Neural cell (in vitro differentiated cells): ENCODE results near the gene NRK. TPM values are rescaled to one million over a fixed set of nuclear protein-coding genes. Genes with fewer than 3 reads are reported as not detected.
"Not testable (repeated sequence)": the region's sequence is repeated elsewhere in the genome, so short reads cannot be mapped to it uniquely, and the experiment has no call there.

Experiments used
- H2AFZ ChIP-seq: fragments of 200-600, 300-800 bp; sonication (generic), shearing (Covaris generic); 2 replicates; pipeline ENCODE4 v1.6.0; 2014; ENCODE audit warnings: low read depth, mild to moderate bottlenecking, antibody characterized with exemption, low read length, moderate library complexity
- H3F3A ChIP-seq: fragments of 200-600 bp; shearing (Covaris generic); 2 replicates; pipeline ENCODE4 v1.6.1; 2016; ENCODE audit warnings: mild to moderate bottlenecking, moderate library complexity, mixed read lengths, antibody characterized with exemption, low read length; ENCODE audit not compliant: insufficient read depth, poor library complexity, severe bottlenecking
- H3K27ac ChIP-seq: fragments of 200-600, 300-800 bp; sonication (generic), shearing (Covaris generic); 2 replicates; pipeline ENCODE4 v1.5.1; 2014; ENCODE audit warnings: mild to moderate bottlenecking, low read length, moderate library complexity
- H3K27me3 ChIP-seq: fragments of 300-800, 200-600 bp; sonication (generic), shearing (Covaris generic); 2 replicates; pipeline ENCODE4 v1.6.0; 2014; ENCODE audit warnings: mild to moderate bottlenecking, low read depth, low read length, moderate library complexity; ENCODE audit not compliant: insufficient read depth
- H3K36me3 ChIP-seq: fragments of 300-800, 200-600 bp; sonication (generic), shearing (Covaris generic); 2 replicates; pipeline ENCODE4 v1.5.1; 2014; ENCODE audit warnings: mild to moderate bottlenecking, antibody characterized with exemption, low read length, moderate library complexity; ENCODE audit not compliant: insufficient read depth
- H3K4me2 ChIP-seq: fragments of 300-800, 200-600 bp; sonication (generic), shearing (Covaris generic); 2 replicates; pipeline ENCODE4 v1.6.0; 2014; ENCODE audit warnings: mild to moderate bottlenecking, low read length
- H3K4me3 ChIP-seq: fragments of 300-800, 200-600 bp; sonication (generic), shearing (Covaris generic); 2 replicates; pipeline ENCODE4 v1.5.1; 2014; ENCODE audit warnings: mild to moderate bottlenecking, low read length, moderate library complexity
- H3K79me2 ChIP-seq: fragments of 200-600 bp; shearing (Covaris generic); replicated peaks from 2 replicates; pipeline ENCODE4 v1.6.0; 2014; ENCODE audit warnings: mild to moderate bottlenecking, low read length, moderate library complexity; ENCODE audit not compliant: insufficient read depth
- H3K9ac ChIP-seq: fragments of 300-800, 200-600 bp; sonication (generic), shearing (Covaris generic); 2 replicates; pipeline ENCODE4 v1.6.1; 2016; ENCODE audit warnings: mild to moderate bottlenecking, low read length, mixed read lengths
- H3K9me2 ChIP-seq: fragments of 200-600 bp; shearing (Covaris generic); 2 replicates; pipeline ENCODE4 v1.6.1; 2016; ENCODE audit warnings: mild to moderate bottlenecking, low read length, mixed read lengths; ENCODE audit not compliant: insufficient read depth
- H3K9me3 ChIP-seq: fragments of 200-600, 300-800 bp; sonication (generic), shearing (Covaris generic); 2 replicates; pipeline ENCODE4 v1.6.1; 2016; ENCODE audit warnings: mild to moderate bottlenecking, mixed run types, low read length, moderate library complexity, mixed read lengths
- H4K20me1 ChIP-seq: fragments of 200-600 bp; shearing (Covaris generic); 2 replicates; pipeline ENCODE4 v1.6.1; 2016; ENCODE audit warnings: mild to moderate bottlenecking, mixed run types; ENCODE audit not compliant: insufficient read depth
- EP300 ChIP-seq: fragments of 450-650 bp; conservative IDR thresholded peaks from 2 replicates; pipeline ENCODE4 v1.6.1; 2014; ENCODE audit warnings: antibody characterized with exemption, mild to moderate bottlenecking, moderate library complexity; ENCODE audit not compliant: poor library complexity, severe bottlenecking
- EZH2 ChIP-seq: fragments of 200-600, 300-800 bp; shearing (Covaris generic), sonication (generic); IDR thresholded peaks from 2 replicates; pipeline ENCODE4 v1.6.1; 2014; ENCODE audit warnings: antibody characterized with exemption, low read length, borderline replicate concordance, mild to moderate bottlenecking; ENCODE audit not compliant: insufficient read depth, poor library complexity, severe bottlenecking
- MXI1 ChIP-seq: fragments of 450-650 bp; conservative IDR thresholded peaks from 2 replicates; pipeline ENCODE4 v1.6.1; 2014; ENCODE audit warnings: antibody characterized with exemption, mild to moderate bottlenecking; ENCODE audit not compliant: poor library complexity, severe bottlenecking
- POLR2AphosphoS5 ChIP-seq: IDR thresholded peaks from 2 replicates; pipeline ENCODE4 v1.6.1; 2012
- RAD21 ChIP-seq: fragments of 450-650 bp; conservative IDR thresholded peaks from 2 replicates; pipeline ENCODE4 v1.6.1; 2014; ENCODE audit warnings: antibody characterized with exemption, mild to moderate bottlenecking, moderate library complexity
- SMC3 ChIP-seq: fragments of 450-650 bp; conservative IDR thresholded peaks from 2 replicates; pipeline ENCODE4 v1.6.1; 2014; ENCODE audit warnings: antibody characterized with exemption, mild to moderate bottlenecking, moderate library complexity; ENCODE audit not compliant: poor library complexity
- TAF1 ChIP-seq: IDR thresholded peaks from 2 replicates; pipeline ENCODE4 v1.6.1; 2012; ENCODE audit warnings: low read depth
- polyA plus RNA-seq: library from polyadenylated mRNA; depleted of rRNA; stranded (reverse); fragments of >200 nt; gene quantifications from 2 replicates; pipeline ENCODE4 v1.2.3, GENCODE V29; 2014
- TF ChIP-seq, protein P1 (sequence below): fragments of 450-650 bp; IDR thresholded peaks from 2 replicates; pipeline ENCODE4 v1.5.1; 2014; ENCODE audit warnings: antibody characterized with exemption, mild to moderate bottlenecking, moderate library complexity; ENCODE audit not compliant: poor library complexity, severe bottlenecking
- TF ChIP-seq, protein P2 (sequence below): IDR thresholded peaks from 2 replicates; pipeline ENCODE4 v1.6.1; 2012; ENCODE audit warnings: borderline replicate concordance

The NRK gene
- polyA plus RNA-seq, 1 donor from 2014 or later = not detected

DNA sequence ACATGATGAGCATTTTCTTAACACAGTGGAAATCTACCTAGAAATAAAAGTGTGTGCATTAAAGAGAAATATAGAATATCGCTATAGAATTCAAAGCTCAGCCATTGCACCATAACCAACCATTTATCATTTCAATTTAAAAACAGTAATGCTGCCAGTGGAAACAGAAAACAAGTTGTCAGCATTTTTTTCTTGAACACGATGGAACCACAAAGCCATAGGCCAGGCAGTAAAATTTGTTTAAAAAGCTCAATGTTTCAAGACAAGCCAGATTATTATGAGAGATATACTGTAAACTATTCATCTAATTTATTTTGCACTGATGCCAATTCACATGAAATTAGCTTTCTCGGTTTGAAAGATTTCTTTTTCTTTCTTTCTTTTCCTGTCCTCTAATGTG, 46.7 kb upstream of the NRK start:
- no peak overlapping the region for H2AFZ ChIP-seq
- H3K27me3 ChIP-seq = no peaks in the 10 kb centered on the region
- no peak overlapping the region for H3K9ac ChIP-seq
- no peaks in the 10 kb centered on the region for H4K20me1 ChIP-seq
- no peak overlapping the region for H3K4me2 ChIP-seq
- no peaks in the 10 kb centered on the region for H3K79me2 ChIP-seq
- H3F3A ChIP-seq = no peaks in the 10 kb centered on the region
- no peaks in the 10 kb centered on the region for H3K36me3 ChIP-seq
- H3K9me3 ChIP-seq = no peaks in the 10 kb centered on the region
- TF ChIP-seq POLR2AphosphoS5 (no peak), MXI1 (no peak), EZH2 (no peak), TAF1 (no peak), RAD21 (no peak), SMC3 (no peak), EP300 (no peak)
- TF ChIP-seq, protein P1, sequence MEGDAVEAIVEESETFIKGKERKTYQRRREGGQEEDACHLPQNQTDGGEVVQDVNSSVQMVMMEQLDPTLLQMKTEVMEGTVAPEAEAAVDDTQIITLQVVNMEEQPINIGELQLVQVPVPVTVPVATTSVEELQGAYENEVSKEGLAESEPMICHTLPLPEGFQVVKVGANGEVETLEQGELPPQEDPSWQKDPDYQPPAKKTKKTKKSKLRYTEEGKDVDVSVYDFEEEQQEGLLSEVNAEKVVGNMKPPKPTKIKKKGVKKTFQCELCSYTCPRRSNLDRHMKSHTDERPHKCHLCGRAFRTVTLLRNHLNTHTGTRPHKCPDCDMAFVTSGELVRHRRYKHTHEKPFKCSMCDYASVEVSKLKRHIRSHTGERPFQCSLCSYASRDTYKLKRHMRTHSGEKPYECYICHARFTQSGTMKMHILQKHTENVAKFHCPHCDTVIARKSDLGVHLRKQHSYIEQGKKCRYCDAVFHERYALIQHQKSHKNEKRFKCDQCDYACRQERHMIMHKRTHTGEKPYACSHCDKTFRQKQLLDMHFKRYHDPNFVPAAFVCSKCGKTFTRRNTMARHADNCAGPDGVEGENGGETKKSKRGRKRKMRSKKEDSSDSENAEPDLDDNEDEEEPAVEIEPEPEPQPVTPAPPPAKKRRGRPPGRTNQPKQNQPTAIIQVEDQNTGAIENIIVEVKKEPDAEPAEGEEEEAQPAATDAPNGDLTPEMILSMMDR = no peak
- TF ChIP-seq, protein P2, sequence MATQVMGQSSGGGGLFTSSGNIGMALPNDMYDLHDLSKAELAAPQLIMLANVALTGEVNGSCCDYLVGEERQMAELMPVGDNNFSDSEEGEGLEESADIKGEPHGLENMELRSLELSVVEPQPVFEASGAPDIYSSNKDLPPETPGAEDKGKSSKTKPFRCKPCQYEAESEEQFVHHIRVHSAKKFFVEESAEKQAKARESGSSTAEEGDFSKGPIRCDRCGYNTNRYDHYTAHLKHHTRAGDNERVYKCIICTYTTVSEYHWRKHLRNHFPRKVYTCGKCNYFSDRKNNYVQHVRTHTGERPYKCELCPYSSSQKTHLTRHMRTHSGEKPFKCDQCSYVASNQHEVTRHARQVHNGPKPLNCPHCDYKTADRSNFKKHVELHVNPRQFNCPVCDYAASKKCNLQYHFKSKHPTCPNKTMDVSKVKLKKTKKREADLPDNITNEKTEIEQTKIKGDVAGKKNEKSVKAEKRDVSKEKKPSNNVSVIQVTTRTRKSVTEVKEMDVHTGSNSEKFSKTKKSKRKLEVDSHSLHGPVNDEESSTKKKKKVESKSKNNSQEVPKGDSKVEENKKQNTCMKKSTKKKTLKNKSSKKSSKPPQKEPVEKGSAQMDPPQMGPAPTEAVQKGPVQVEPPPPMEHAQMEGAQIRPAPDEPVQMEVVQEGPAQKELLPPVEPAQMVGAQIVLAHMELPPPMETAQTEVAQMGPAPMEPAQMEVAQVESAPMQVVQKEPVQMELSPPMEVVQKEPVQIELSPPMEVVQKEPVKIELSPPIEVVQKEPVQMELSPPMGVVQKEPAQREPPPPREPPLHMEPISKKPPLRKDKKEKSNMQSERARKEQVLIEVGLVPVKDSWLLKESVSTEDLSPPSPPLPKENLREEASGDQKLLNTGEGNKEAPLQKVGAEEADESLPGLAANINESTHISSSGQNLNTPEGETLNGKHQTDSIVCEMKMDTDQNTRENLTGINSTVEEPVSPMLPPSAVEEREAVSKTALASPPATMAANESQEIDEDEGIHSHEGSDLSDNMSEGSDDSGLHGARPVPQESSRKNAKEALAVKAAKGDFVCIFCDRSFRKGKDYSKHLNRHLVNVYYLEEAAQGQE = no peak
- H3K4me3 ChIP-seq = no peak overlapping the region
- no peaks in the 10 kb centered on the region for H3K9me2 ChIP-seq
- H3K27ac ChIP-seq = no peak overlapping the region

DNA sequence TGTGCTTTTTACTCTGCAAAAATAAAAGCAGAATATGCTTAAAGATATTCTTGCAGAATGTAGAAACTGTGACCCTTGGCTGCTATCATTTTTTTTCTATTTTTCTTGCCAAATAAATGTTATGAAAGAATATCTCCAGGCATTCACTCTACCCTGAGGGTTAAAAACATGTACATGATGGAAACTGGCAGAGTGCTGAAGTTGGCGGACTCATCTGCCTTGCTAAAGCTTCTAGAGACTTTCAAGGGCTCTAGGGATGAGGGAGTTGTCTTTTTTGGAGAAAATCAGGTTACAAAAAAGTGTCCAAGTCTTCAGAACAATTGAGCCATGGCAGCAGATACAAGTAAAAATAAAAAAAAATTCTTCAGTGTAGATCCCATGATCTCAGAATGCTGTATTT, 40.5 kb upstream of the NRK start:
- Histone ChIP-seq H2AFZ (no peak overlapping the region), H3K4me2 (no peak overlapping the region), H3K36me3 (no peaks in the 10 kb centered on the region), H3K9ac (no peak overlapping the region), H3K9me2 (no peaks in the 10 kb centered on the region), H3K27ac (no peak overlapping the region), H3F3A (no peaks in the 10 kb centered on the region), H3K27me3 (no peaks in the 10 kb centered on the region), H3K4me3 (no peak overlapping the region), H3K9me3 (no peaks in the 10 kb centered on the region), H4K20me1 (no peaks in the 10 kb centered on the region), H3K79me2 (no peaks in the 10 kb centered on the region)
- TF ChIP-seq EP300 (no peak), SMC3 (no peak), RAD21 (no peak), MXI1 (no peak), TAF1 (no peak), POLR2AphosphoS5 (no peak), EZH2 (no peak)
- TF ChIP-seq, protein P1 = no peak
- TF ChIP-seq, protein P2 = no peak

DNA sequence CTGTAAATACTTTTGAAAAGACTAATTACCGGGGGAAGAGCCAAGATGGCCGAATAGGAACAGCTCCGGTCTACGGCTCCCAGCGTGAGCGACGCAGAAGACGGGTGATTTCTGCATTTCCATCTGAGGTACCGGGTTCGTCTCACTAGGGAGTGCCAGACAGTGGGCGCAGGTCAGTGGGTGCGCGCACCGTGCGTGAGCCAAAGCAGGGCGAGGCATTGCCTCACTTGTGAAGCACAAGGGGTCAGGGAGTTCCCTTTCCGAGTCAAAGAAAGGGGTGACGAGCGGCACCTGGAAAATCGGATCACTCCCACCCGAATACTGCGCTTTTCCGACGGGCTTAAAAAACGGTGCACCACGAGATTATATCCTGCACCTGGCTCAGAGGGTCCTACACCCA, 25.5 kb upstream of the NRK start:
- H3K9me2 ChIP-seq, H3K36me3 ChIP-seq, H3K4me2 ChIP-seq, H3K4me3 ChIP-seq, H4K20me1 ChIP-seq, H3F3A ChIP-seq, H3K27me3 ChIP-seq, H3K79me2 ChIP-seq, H3K9ac ChIP-seq, H2AFZ ChIP-seq, H3K9me3 ChIP-seq, H3K27ac ChIP-seq: not testable (repeated sequence)
